ENCODE data around the gene GLI2.

Gene GLI2

GRCh38 chr2:120739438-120740090 is 3.9 kb downstream of the GLI2 start:
- ATAC-seq, result no peak
- Mint-ChIP-seq H3K27me3 (peaks cover 90% of the 10 kb centered on the region), H3K36me3 (no peaks in the 10 kb centered on the region), H3K9me3 (no peaks in the 10 kb centered on the region), H3K27ac (no peak overlapping the region), H3K4me1 (peaks cover 14% of the 10 kb centered on the region), H3K4me3 (no peak overlapping the region)

GRCh38 chr2:120740375-120740764 is 4.7 kb downstream of the GLI2 start:
- no peaks in the 10 kb centered on the region for H3K36me3 Mint-ChIP-seq
- no peaks in the 10 kb centered on the region for H3K9me3 Mint-ChIP-seq
- ATAC-seq, result no peak
- H3K27me3 Mint-ChIP-seq, result peaks cover 86% of the 10 kb centered on the region
- H3K4me1 Mint-ChIP-seq, result peaks cover 14% of the 10 kb centered on the region
- H3K27ac Mint-ChIP-seq, result no peak overlapping the region
- no peak overlapping the region for H3K4me3 Mint-ChIP-seq

- no peak overlapping the region for H3K27ac Mint-ChIP-seq
- peaks cover 14% of the 10 kb centered on the region for H3K4me1 Mint-ChIP-seq
- no peak overlapping the region for H3K4me3 Mint-ChIP-seq
- no peaks in the 10 kb centered on the region for H3K9me3 Mint-ChIP-seq
- no peak for ATAC-seq
- H3K36me3 Mint-ChIP-seq, result no peaks in the 10 kb centered on the region
- H3K27me3 Mint-ChIP-seq, result peaks cover 85% of the 10 kb centered on the region
Measured at GRCh38 chr2:120740765-120741524, 5.3 kb downstream of the GLI2 start.

GRCh38 chr2:120741571-120742561 is 6.2 kb downstream of the GLI2 start:
- Mint-ChIP-seq H3K36me3 (no peaks in the 10 kb centered on the region), H3K4me3 (no peak overlapping the region), H3K9me3 (no peaks in the 10 kb centered on the region), H3K4me1 (peaks cover 10% of the 10 kb centered on the region), H3K27me3 (peaks cover 80% of the 10 kb centered on the region), H3K27ac (no peak overlapping the region)
- no peak for ATAC-seq

GRCh38 chr2:120743657-120744056 is 8.0 kb downstream of the GLI2 start:
- Mint-ChIP-seq H3K9me3 (no peaks in the 10 kb centered on the region), H3K4me1 (no peaks in the 10 kb centered on the region), H3K27me3 (peaks cover 62% of the 10 kb centered on the region), H3K27ac (no peak overlapping the region), H3K4me3 (no peak overlapping the region), H3K36me3 (no peaks in the 10 kb centered on the region)
- no peak for ATAC-seq

GRCh38 chr2:120744817-120745216 is 9.1 kb downstream of the GLI2 start:
- peaks cover 50% of the 10 kb centered on the region for H3K27me3 Mint-ChIP-seq
- ATAC-seq, result no peak
- no peaks in the 10 kb centered on the region for H3K36me3 Mint-ChIP-seq
- no peak overlapping the region for H3K4me3 Mint-ChIP-seq
- no peak overlapping the region for H3K27ac Mint-ChIP-seq
- H3K4me1 Mint-ChIP-seq, result no peaks in the 10 kb centered on the region
- H3K9me3 Mint-ChIP-seq, result no peaks in the 10 kb centered on the region

- no peaks in the 10 kb centered on the region for H3K4me1 Mint-ChIP-seq
- H3K4me3 Mint-ChIP-seq, result no peak overlapping the region
- H3K27ac Mint-ChIP-seq, result no peak overlapping the region
- H3K27me3 Mint-ChIP-seq, result peaks cover 43% of the 10 kb centered on the region
- H3K9me3 Mint-ChIP-seq, result no peaks in the 10 kb centered on the region
- no peak for ATAC-seq
- H3K36me3 Mint-ChIP-seq, result no peaks in the 10 kb centered on the region
Measured at GRCh38 chr2:120745420-120746111, 9.9 kb downstream of the GLI2 start.

GRCh38 chr2:120746144-120746543 is 10.5 kb downstream of the GLI2 start:
- ATAC-seq, result no peak
- no peak overlapping the region for H3K27ac Mint-ChIP-seq
- H3K4me1 Mint-ChIP-seq, result no peaks in the 10 kb centered on the region
- H3K27me3 Mint-ChIP-seq, result peaks cover 37% of the 10 kb centered on the region
- H3K4me3 Mint-ChIP-seq, result no peak overlapping the region
- no peaks in the 10 kb centered on the region for H3K36me3 Mint-ChIP-seq
- no peaks in the 10 kb centered on the region for H3K9me3 Mint-ChIP-seq

GRCh38 chr2:120747281-120747680 is 11.6 kb downstream of the GLI2 start:
- H3K27ac Mint-ChIP-seq, result no peak overlapping the region
- no peak overlapping the region for H3K4me3 Mint-ChIP-seq
- ATAC-seq, result no peak
- peaks cover 26% of the 10 kb centered on the region for H3K27me3 Mint-ChIP-seq
- H3K4me1 Mint-ChIP-seq, result no peaks in the 10 kb centered on the region
- no peaks in the 10 kb centered on the region for H3K36me3 Mint-ChIP-seq
- no peaks in the 10 kb centered on the region for H3K9me3 Mint-ChIP-seq

GRCh38 chr2:120747706-120748105 is 12.0 kb downstream of the GLI2 start:
- ATAC-seq, result no peak
- Mint-ChIP-seq H3K4me3 (no peak overlapping the region), H3K27me3 (peaks cover 23% of the 10 kb centered on the region), H3K27ac (no peak overlapping the region), H3K36me3 (no peaks in the 10 kb centered on the region), H3K9me3 (no peaks in the 10 kb centered on the region), H3K4me1 (no peaks in the 10 kb centered on the region)

- Mint-ChIP-seq H3K9me3 (no peaks in the 10 kb centered on the region), H3K4me3 (no peak overlapping the region), H3K27ac (no peak overlapping the region), H3K4me1 (no peaks in the 10 kb centered on the region), H3K27me3 (peaks cover 17% of the 10 kb centered on the region), H3K36me3 (no peaks in the 10 kb centered on the region)
- ATAC-seq, result no peak
Measured at GRCh38 chr2:120748310-120748709, 12.6 kb downstream of the GLI2 start.

GRCh38 chr2:120748741-120749140 is 13.1 kb downstream of the GLI2 start:
- Mint-ChIP-seq H3K4me1 (no peaks in the 10 kb centered on the region), H3K27me3 (peaks cover 13% of the 10 kb centered on the region), H3K36me3 (no peaks in the 10 kb centered on the region), H3K4me3 (no peak overlapping the region), H3K9me3 (no peaks in the 10 kb centered on the region), H3K27ac (no peak overlapping the region)
- no peak for ATAC-seq

GRCh38 chr2:120749506-120750431 is 14.1 kb downstream of the GLI2 start:
- H3K27ac Mint-ChIP-seq, result no peak overlapping the region
- H3K4me3 Mint-ChIP-seq, result no peak overlapping the region
- H3K4me1 Mint-ChIP-seq, result no peaks in the 10 kb centered on the region
- H3K9me3 Mint-ChIP-seq, result peaks cover 2% of the 10 kb centered on the region
- no peak for ATAC-seq
- no peaks in the 10 kb centered on the region for H3K36me3 Mint-ChIP-seq
- H3K27me3 Mint-ChIP-seq, result peaks cover 3% of the 10 kb centered on the region
